HepG2 (cell line): ENCODE results near the gene GDF9. TPM values are rescaled to one million over a fixed set of nuclear protein-coding genes. Genes with fewer than 3 reads are reported as not detected.

Experiments used
- FOXA3 ChIP-seq: IDR thresholded peaks from 2 replicates; pipeline ENCODE4 v1.6.1; 2016; ENCODE audit warnings: missing genetic modification reagents, missing compliant biosample characterization
- MXD4 ChIP-seq: IDR thresholded peaks from 2 replicates; pipeline ENCODE4 v1.6.1; 2016; ENCODE audit warnings: mild to moderate bottlenecking, missing biosample characterization, missing genetic modification reagents
- REXO4 ChIP-seq: sonication (generic); formaldehyde crosslinking; IDR thresholded peaks from 2 replicates; pipeline ENCODE4 v1.8.0; 2022; ENCODE audit warnings: missing genetic modification reagents, mild to moderate bottlenecking, borderline replicate concordance
- SALL2 ChIP-seq: sonication (generic); formaldehyde crosslinking; IDR thresholded peaks from 2 replicates; pipeline ENCODE4 v1.8.1; 2023; ENCODE audit warnings: mild to moderate bottlenecking, missing genetic modification reagents, inconsistent platforms
- ZKSCAN8 ChIP-seq: IDR thresholded peaks from 2 replicates; pipeline ENCODE4 v1.6.1; 2016; ENCODE audit warnings: borderline replicate concordance, missing genetic modification reagents, missing compliant biosample characterization
- ZNF235 ChIP-seq: sonication (generic); formaldehyde crosslinking; IDR thresholded peaks from 2 replicates; pipeline ENCODE4 v1.8.1; 2023; ENCODE audit warnings: mild to moderate bottlenecking, missing genetic modification reagents, borderline replicate concordance
- ZNF251 ChIP-seq: sonication (generic); formaldehyde crosslinking; IDR thresholded peaks from 2 replicates; pipeline ENCODE4 v1.9.0; 2021; ENCODE audit warnings: mild to moderate bottlenecking, missing genetic modification reagents
- polyA plus RNA-seq, 8 experiments: library from polyadenylated mRNA; depleted of rRNA in 3 of 8; stranded (reverse) in 7 of 8; unstranded in 1 of 8; fragments of >200 nt; fragmentation: Illumina TruSeq in 4 of 8; extraction: Trizol in 4 of 8; gene quantifications; 2 replicates each; pipeline versions ENCODE4 v1.2.1 to v1.2.3, GENCODE V29; 2011 to 2016; ENCODE audit warnings: low read depth in 4 of 8, missing spikeins in 1 of 8, mixed read lengths in 1 of 8; ENCODE audit not compliant: insufficient read depth in 1 of 8
- total RNA-seq, 5 experiments: library from RNA; depleted of rRNA; stranded (reverse); fragments of >200 nt; fragmentation: Illumina TruSeq; extraction: Trizol; gene quantifications; 2 replicates each; pipeline ENCODE4 v1.2.3, GENCODE V29; 2016; ENCODE audit warnings: low read depth in 1 of 5
- TF ChIP-seq, protein P1 (sequence below): sonication (generic); formaldehyde crosslinking; conservative IDR thresholded peaks from 2 replicates; pipeline ENCODE4 v1.8.0; 2022; ENCODE audit warnings: mild to moderate bottlenecking, moderate library complexity, missing genetic modification reagents
- TF ChIP-seq, protein P2 (sequence below): sonication (generic); formaldehyde crosslinking; IDR thresholded peaks from 2 replicates; pipeline ENCODE4 v1.8.1; 2023; ENCODE audit warnings: missing genetic modification reagents, inconsistent platforms, borderline replicate concordance
- TF ChIP-seq, protein P3 (sequence below): IDR thresholded peaks from 2 replicates; pipeline ENCODE4 v1.4.0; 2020; ENCODE audit warnings: mild to moderate bottlenecking, missing genetic modification reagents
- TF ChIP-seq, protein P4 (sequence below): sonication (generic); formaldehyde crosslinking; IDR thresholded peaks from 2 replicates; pipeline ENCODE4 v1.5.0; 2020; ENCODE audit warnings: mild to moderate bottlenecking, missing genetic modification reagents, borderline replicate concordance

GDF9 gene
- total and polyA plus RNA-seq, 2 of the 13 experiments (the other 11 are each of a cell fraction or from before 2014, with no cell fraction given): 0.33 to 0.38 TPM

DNA sequence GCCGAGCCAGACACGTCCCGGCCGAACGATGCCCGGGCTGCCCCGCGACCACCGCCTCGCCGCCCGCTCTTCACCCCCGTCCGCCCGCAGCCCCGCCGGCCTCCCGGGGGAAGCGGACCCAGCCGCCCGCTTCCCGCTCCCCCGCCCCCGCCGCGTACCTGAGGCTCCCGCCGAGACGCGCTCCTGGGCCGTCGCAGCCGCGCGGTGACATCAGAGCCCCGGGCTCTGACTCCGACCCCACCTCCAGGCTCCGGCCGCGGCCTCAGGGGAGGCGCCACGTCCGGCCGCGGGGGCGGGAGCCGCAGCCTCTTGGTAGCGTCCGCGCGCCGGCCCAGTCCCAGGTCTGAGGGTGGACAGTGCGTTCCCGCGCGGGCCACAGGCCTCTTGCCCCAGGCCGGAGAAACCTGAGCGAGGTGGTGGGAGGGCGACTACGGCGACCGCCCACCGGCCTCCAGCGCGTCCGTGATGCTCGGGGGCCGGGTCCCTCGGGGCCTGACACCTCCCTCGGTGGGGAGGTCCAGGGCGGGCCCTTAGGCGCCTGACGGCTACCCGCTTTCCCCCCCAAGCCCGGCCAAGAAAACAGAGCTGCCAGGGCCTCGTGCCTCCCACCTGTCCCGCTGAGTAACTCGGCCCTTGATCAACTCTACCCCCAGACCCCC lies 35.7 kb downstream of the GDF9 start, which contains the start of gene SHROOM1 (continued):
- TF ChIP-seq, protein P1, sequence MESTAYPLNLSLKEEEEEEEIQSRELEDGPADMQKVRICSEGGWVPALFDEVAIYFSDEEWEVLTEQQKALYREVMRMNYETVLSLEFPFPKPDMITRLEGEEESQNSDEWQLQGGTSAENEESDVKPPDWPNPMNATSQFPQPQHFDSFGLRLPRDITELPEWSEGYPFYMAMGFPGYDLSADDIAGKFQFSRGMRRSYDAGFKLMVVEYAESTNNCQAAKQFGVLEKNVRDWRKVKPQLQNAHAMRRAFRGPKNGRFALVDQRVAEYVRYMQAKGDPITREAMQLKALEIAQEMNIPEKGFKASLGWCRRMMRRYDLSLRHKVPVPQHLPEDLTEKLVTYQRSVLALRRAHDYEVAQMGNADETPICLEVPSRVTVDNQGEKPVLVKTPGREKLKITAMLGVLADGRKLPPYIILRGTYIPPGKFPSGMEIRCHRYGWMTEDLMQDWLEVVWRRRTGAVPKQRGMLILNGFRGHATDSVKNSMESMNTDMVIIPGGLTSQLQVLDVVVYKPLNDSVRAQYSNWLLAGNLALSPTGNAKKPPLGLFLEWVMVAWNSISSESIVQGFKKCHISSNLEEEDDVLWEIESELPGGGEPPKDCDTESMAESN (CRISPR knock-in tag): peak; percentile 31; the same call in 1 of the 2 replicates
- no peak; the same call in 1 of the 2 replicates for TF ChIP-seq ZNF235 (CRISPR knock-in tag)
- TF ChIP-seq, protein P2, sequence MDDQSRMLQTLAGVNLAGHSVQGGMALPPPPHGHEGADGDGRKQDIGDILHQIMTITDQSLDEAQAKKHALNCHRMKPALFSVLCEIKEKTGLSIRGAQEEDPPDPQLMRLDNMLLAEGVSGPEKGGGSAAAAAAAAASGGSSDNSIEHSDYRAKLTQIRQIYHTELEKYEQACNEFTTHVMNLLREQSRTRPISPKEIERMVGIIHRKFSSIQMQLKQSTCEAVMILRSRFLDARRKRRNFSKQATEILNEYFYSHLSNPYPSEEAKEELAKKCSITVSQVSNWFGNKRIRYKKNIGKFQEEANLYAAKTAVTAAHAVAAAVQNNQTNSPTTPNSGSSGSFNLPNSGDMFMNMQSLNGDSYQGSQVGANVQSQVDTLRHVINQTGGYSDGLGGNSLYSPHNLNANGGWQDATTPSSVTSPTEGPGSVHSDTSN (CRISPR knock-in tag): no peak
- no peak for TF ChIP-seq ZKSCAN8 (CRISPR knock-in tag)
- TF ChIP-seq, protein P3, sequence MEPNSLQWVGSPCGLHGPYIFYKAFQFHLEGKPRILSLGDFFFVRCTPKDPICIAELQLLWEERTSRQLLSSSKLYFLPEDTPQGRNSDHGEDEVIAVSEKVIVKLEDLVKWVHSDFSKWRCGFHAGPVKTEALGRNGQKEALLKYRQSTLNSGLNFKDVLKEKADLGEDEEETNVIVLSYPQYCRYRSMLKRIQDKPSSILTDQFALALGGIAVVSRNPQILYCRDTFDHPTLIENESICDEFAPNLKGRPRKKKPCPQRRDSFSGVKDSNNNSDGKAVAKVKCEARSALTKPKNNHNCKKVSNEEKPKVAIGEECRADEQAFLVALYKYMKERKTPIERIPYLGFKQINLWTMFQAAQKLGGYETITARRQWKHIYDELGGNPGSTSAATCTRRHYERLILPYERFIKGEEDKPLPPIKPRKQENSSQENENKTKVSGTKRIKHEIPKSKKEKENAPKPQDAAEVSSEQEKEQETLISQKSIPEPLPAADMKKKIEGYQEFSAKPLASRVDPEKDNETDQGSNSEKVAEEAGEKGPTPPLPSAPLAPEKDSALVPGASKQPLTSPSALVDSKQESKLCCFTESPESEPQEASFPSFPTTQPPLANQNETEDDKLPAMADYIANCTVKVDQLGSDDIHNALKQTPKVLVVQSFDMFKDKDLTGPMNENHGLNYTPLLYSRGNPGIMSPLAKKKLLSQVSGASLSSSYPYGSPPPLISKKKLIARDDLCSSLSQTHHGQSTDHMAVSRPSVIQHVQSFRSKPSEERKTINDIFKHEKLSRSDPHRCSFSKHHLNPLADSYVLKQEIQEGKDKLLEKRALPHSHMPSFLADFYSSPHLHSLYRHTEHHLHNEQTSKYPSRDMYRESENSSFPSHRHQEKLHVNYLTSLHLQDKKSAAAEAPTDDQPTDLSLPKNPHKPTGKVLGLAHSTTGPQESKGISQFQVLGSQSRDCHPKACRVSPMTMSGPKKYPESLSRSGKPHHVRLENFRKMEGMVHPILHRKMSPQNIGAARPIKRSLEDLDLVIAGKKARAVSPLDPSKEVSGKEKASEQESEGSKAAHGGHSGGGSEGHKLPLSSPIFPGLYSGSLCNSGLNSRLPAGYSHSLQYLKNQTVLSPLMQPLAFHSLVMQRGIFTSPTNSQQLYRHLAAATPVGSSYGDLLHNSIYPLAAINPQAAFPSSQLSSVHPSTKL (CRISPR knock-in tag): peak; percentile 54; the same call in 1 of the 2 replicates
- 0 out of 2 replicates have a peak, but pooled peaks have one; percentile 52 for TF ChIP-seq REXO4 (CRISPR knock-in tag)
- TF ChIP-seq ZNF251 (CRISPR knock-in tag): no peak
- no peak for TF ChIP-seq MXD4
- no peak for TF ChIP-seq FOXA3 (CRISPR knock-in tag)
- peak; percentile 33; the same call in 1 of the 2 replicates for TF ChIP-seq SALL2
- TF ChIP-seq, protein P4, sequence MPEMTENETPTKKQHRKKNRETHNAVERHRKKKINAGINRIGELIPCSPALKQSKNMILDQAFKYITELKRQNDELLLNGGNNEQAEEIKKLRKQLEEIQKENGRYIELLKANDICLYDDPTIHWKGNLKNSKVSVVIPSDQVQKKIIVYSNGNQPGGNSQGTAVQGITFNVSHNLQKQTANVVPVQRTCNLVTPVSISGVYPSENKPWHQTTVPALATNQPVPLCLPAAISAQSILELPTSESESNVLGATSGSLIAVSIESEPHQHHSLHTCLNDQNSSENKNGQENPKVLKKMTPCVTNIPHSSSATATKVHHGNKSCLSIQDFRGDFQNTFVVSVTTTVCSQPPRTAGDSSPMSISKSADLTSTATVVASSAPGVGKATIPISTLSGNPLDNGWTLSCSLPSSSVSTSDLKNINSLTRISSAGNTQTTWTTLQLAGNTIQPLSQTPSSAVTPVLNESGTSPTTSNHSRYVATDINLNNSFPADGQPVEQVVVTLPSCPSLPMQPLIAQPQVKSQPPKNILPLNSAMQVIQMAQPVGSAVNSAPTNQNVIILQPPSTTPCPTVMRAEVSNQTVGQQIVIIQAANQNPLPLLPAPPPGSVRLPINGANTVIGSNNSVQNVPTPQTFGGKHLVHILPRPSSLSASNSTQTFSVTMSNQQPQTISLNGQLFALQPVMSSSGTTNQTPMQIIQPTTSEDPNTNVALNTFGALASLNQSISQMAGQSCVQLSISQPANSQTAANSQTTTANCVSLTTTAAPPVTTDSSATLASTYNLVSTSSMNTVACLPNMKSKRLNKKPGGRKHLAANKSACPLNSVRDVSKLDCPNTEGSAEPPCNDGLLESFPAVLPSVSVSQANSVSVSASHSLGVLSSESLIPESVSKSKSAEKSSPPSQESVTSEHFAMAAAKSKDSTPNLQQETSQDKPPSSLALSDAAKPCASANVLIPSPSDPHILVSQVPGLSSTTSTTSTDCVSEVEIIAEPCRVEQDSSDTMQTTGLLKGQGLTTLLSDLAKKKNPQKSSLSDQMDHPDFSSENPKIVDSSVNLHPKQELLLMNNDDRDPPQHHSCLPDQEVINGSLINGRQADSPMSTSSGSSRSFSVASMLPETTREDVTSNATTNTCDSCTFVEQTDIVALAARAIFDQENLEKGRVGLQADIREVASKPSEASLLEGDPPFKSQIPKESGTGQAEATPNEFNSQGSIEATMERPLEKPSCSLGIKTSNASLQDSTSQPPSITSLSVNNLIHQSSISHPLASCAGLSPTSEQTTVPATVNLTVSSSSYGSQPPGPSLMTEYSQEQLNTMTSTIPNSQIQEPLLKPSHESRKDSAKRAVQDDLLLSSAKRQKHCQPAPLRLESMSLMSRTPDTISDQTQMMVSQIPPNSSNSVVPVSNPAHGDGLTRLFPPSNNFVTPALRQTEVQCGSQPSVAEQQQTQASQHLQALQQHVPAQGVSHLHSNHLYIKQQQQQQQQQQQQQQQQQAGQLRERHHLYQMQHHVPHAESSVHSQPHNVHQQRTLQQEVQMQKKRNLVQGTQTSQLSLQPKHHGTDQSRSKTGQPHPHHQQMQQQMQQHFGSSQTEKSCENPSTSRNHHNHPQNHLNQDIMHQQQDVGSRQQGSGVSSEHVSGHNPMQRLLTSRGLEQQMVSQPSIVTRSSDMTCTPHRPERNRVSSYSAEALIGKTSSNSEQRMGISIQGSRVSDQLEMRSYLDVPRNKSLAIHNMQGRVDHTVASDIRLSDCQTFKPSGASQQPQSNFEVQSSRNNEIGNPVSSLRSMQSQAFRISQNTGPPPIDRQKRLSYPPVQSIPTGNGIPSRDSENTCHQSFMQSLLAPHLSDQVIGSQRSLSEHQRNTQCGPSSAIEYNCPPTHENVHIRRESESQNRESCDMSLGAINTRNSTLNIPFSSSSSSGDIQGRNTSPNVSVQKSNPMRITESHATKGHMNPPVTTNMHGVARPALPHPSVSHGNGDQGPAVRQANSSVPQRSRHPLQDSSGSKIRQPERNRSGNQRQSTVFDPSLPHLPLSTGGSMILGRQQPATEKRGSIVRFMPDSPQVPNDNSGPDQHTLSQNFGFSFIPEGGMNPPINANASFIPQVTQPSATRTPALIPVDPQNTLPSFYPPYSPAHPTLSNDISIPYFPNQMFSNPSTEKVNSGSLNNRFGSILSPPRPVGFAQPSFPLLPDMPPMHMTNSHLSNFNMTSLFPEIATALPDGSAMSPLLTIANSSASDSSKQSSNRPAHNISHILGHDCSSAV (CRISPR knock-in tag): no peak
